ENCODE results near the gene CDH15.

CDH15 gene

GRCh38 chr16:89141884-89142267 lies 29.7 kb upstream of the CDH15 start:
- H3K9me3 ChIP-seq (ENCODE audit: control insufficient read depth, low read length): no peaks in the 10 kb centered on the region
- H3K27me3 ChIP-seq (replicated peaks; ENCODE audit: control insufficient read depth, insufficient read depth, low read length): no peaks in the 10 kb centered on the region
- H3K4me1 ChIP-seq (ENCODE audit: control insufficient read depth, insufficient read depth, low read length): no peaks in the 10 kb centered on the region
- DNase-seq (ENCODE audit: low read depth): no peak
- H3K4me3 ChIP-seq (ENCODE audit: low read length): no peak overlapping the region
- peaks cover 33% of the 10 kb centered on the region for H3K36me3 ChIP-seq (ENCODE audit: control insufficient read depth, insufficient read depth, low read length, severe bottlenecking)
- no peak overlapping the region for H3K9ac ChIP-seq (ENCODE audit: low read length)

- H3K36me3 ChIP-seq (ENCODE audit: control insufficient read depth, insufficient read depth, low read length, severe bottlenecking): peaks cover 32% of the 10 kb centered on the region
- H3K4me3 ChIP-seq (ENCODE audit: low read length): no peak overlapping the region
- H3K27me3 ChIP-seq (replicated peaks; ENCODE audit: control insufficient read depth, insufficient read depth, low read length): no peaks in the 10 kb centered on the region
- H3K4me1 ChIP-seq (ENCODE audit: control insufficient read depth, insufficient read depth, low read length): no peaks in the 10 kb centered on the region
- no peak overlapping the region for H3K9ac ChIP-seq (ENCODE audit: low read length)
- DNase-seq (ENCODE audit: low read depth): no peak
- H3K9me3 ChIP-seq (ENCODE audit: control insufficient read depth, low read length): no peaks in the 10 kb centered on the region
Observed at GRCh38 chr16:89142474-89143195, 28.9 kb upstream of the CDH15 start.

GRCh38 chr16:89143201-89143741 lies 28.3 kb upstream of the CDH15 start:
- Histone ChIP-seq H3K9me3 (ENCODE audit: control insufficient read depth, low read length) (no peaks in the 10 kb centered on the region), H3K36me3 (ENCODE audit: control insufficient read depth, insufficient read depth, low read length, severe bottlenecking) (peaks cover 32% of the 10 kb centered on the region), H3K4me1 (ENCODE audit: control insufficient read depth, insufficient read depth, low read length) (no peaks in the 10 kb centered on the region), H3K9ac (ENCODE audit: low read length) (no peak overlapping the region), H3K4me3 (ENCODE audit: low read length) (no peak overlapping the region), H3K27me3 (replicated peaks; ENCODE audit: control insufficient read depth, insufficient read depth, low read length) (no peaks in the 10 kb centered on the region)
- no peak for DNase-seq (ENCODE audit: low read depth)

- no peak for DNase-seq (ENCODE audit: low read depth)
- Histone ChIP-seq H3K4me3 (ENCODE audit: low read length) (no peak overlapping the region), H3K27me3 (replicated peaks; ENCODE audit: control insufficient read depth, insufficient read depth, low read length) (no peaks in the 10 kb centered on the region), H3K9me3 (ENCODE audit: control insufficient read depth, low read length) (no peaks in the 10 kb centered on the region), H3K9ac (ENCODE audit: low read length) (no peak overlapping the region), H3K4me1 (ENCODE audit: control insufficient read depth, insufficient read depth, low read length) (no peaks in the 10 kb centered on the region), H3K36me3 (ENCODE audit: control insufficient read depth, insufficient read depth, low read length, severe bottlenecking) (peaks cover 32% of the 10 kb centered on the region)
Observed at GRCh38 chr16:89143911-89144675, 27.5 kb upstream of the CDH15 start.

- Histone ChIP-seq H3K4me3 (ENCODE audit: low read length) (no peak overlapping the region), H3K4me1 (ENCODE audit: control insufficient read depth, insufficient read depth, low read length) (no peaks in the 10 kb centered on the region), H3K36me3 (ENCODE audit: control insufficient read depth, insufficient read depth, low read length, severe bottlenecking) (peaks cover 32% of the 10 kb centered on the region), H3K27me3 (replicated peaks; ENCODE audit: control insufficient read depth, insufficient read depth, low read length) (no peaks in the 10 kb centered on the region), H3K9ac (ENCODE audit: low read length) (no peak overlapping the region), H3K9me3 (ENCODE audit: control insufficient read depth, low read length) (no peaks in the 10 kb centered on the region)
- DNase-seq (ENCODE audit: low read depth): no peak
Observed at GRCh38 chr16:89144681-89145080, 26.9 kb upstream of the CDH15 start.

GRCh38 chr16:89145406-89146161 lies 26.0 kb upstream of the CDH15 start:
- H3K9ac ChIP-seq (ENCODE audit: low read length): no peak overlapping the region
- no peaks in the 10 kb centered on the region for H3K27me3 ChIP-seq (replicated peaks; ENCODE audit: control insufficient read depth, insufficient read depth, low read length)
- H3K4me1 ChIP-seq (ENCODE audit: control insufficient read depth, insufficient read depth, low read length): no peaks in the 10 kb centered on the region
- H3K36me3 ChIP-seq (ENCODE audit: control insufficient read depth, insufficient read depth, low read length, severe bottlenecking): peaks cover 33% of the 10 kb centered on the region
- no peaks in the 10 kb centered on the region for H3K9me3 ChIP-seq (ENCODE audit: control insufficient read depth, low read length)
- H3K4me3 ChIP-seq (ENCODE audit: low read length): no peak overlapping the region
- no peak for DNase-seq (ENCODE audit: low read depth)

- Histone ChIP-seq H3K4me1 (ENCODE audit: control insufficient read depth, insufficient read depth, low read length) (no peaks in the 10 kb centered on the region), H3K36me3 (ENCODE audit: control insufficient read depth, insufficient read depth, low read length, severe bottlenecking) (peaks cover 34% of the 10 kb centered on the region), H3K4me3 (ENCODE audit: low read length) (no peak overlapping the region), H3K9me3 (ENCODE audit: control insufficient read depth, low read length) (no peaks in the 10 kb centered on the region), H3K9ac (ENCODE audit: low read length) (no peak overlapping the region), H3K27me3 (replicated peaks; ENCODE audit: control insufficient read depth, insufficient read depth, low read length) (no peaks in the 10 kb centered on the region)
- DNase-seq (ENCODE audit: low read depth): no peak
Observed at GRCh38 chr16:89146211-89147005, 25.1 kb upstream of the CDH15 start.

GRCh38 chr16:89147085-89147817 lies 24.3 kb upstream of the CDH15 start:
- Histone ChIP-seq H3K9ac (ENCODE audit: low read length) (no peak overlapping the region), H3K9me3 (ENCODE audit: control insufficient read depth, low read length) (no peaks in the 10 kb centered on the region), H3K4me3 (ENCODE audit: low read length) (no peak overlapping the region), H3K36me3 (ENCODE audit: control insufficient read depth, insufficient read depth, low read length, severe bottlenecking) (peaks cover 35% of the 10 kb centered on the region), H3K4me1 (ENCODE audit: control insufficient read depth, insufficient read depth, low read length) (no peaks in the 10 kb centered on the region), H3K27me3 (replicated peaks; ENCODE audit: control insufficient read depth, insufficient read depth, low read length) (no peaks in the 10 kb centered on the region)
- DNase-seq (ENCODE audit: low read depth): no peak

- Histone ChIP-seq H3K36me3 (ENCODE audit: control insufficient read depth, insufficient read depth, low read length, severe bottlenecking) (peaks cover 30% of the 10 kb centered on the region), H3K9ac (ENCODE audit: low read length) (no peak overlapping the region), H3K4me1 (ENCODE audit: control insufficient read depth, insufficient read depth, low read length) (peaks cover 3% of the 10 kb centered on the region), H3K4me3 (ENCODE audit: low read length) (no peak overlapping the region), H3K27me3 (replicated peaks; ENCODE audit: control insufficient read depth, insufficient read depth, low read length) (no peaks in the 10 kb centered on the region), H3K9me3 (ENCODE audit: control insufficient read depth, low read length) (no peaks in the 10 kb centered on the region)
- no peak for DNase-seq (ENCODE audit: low read depth)
Observed at GRCh38 chr16:89149386-89149785, 22.2 kb upstream of the CDH15 start.

GRCh38 chr16:89150090-89150835 lies 21.3 kb upstream of the CDH15 start:
- Histone ChIP-seq H3K27me3 (replicated peaks; ENCODE audit: control insufficient read depth, insufficient read depth, low read length) (no peaks in the 10 kb centered on the region), H3K9ac (ENCODE audit: low read length) (no peak overlapping the region), H3K9me3 (ENCODE audit: control insufficient read depth, low read length) (no peaks in the 10 kb centered on the region), H3K36me3 (ENCODE audit: control insufficient read depth, insufficient read depth, low read length, severe bottlenecking) (peaks cover 27% of the 10 kb centered on the region), H3K4me1 (ENCODE audit: control insufficient read depth, insufficient read depth, low read length) (peaks cover 12% of the 10 kb centered on the region), H3K4me3 (ENCODE audit: low read length) (no peak overlapping the region)
- DNase-seq (ENCODE audit: low read depth): no peak
